Fibroblast of lung (primary cell): Measurements from ENCODE around the gene GXYLT1. TPM values are rescaled to one million over a fixed set of nuclear protein-coding genes. Genes with fewer than 3 reads are reported as not detected.
"Not testable (repeated sequence)": the region's sequence is repeated elsewhere in the genome, so short reads cannot be mapped to it uniquely, and the experiment has no call there.

Source experiments
- DNase-seq, 2 donors: peaks; one replicate each; pipeline versions ENCODE4 v3.0.0 to v3.0.0-alpha.2; 2010; ENCODE audit warnings: low read depth in 2 of 2
- H2AFZ ChIP-seq: 2 replicates; pipeline ENCODE4 v1.5.1; 2012; ENCODE audit warnings: low read length, control low read depth, inconsistent platforms
- H3K27ac ChIP-seq: 2 replicates; pipeline ENCODE4 v1.5.1; 2011; ENCODE audit warnings: low read length, control low read depth; ENCODE audit not compliant: insufficient read depth
- H3K27me3 ChIP-seq: 2 replicates; pipeline ENCODE4 v1.5.1; 2011; ENCODE audit warnings: mild to moderate bottlenecking, low read length; ENCODE audit not compliant: control insufficient read depth, insufficient read depth
- H3K36me3 ChIP-seq: 2 replicates; pipeline ENCODE4 v1.5.1; 2011; ENCODE audit warnings: low read length; ENCODE audit not compliant: control insufficient read depth, insufficient read depth
- H3K4me1 ChIP-seq: 2 replicates; pipeline ENCODE4 v1.5.1; 2011; ENCODE audit warnings: low read length; ENCODE audit not compliant: control insufficient read depth, insufficient read depth; ENCODE audit errors: extremely low read depth
- H3K4me2 ChIP-seq: 2 replicates; pipeline ENCODE4 v1.5.1; 2011; ENCODE audit warnings: low read length, control low read depth; ENCODE audit not compliant: insufficient read depth; ENCODE audit errors: extremely low read depth
- H3K4me3 ChIP-seq, 4 experiments: fragments of 200-600 bp in 1 of 4; sonication (generic) in 1 of 4; replicated peaks in 1 of 4; 2 replicates each; pipeline ENCODE4 v1.5.1; 2011 to 2016; ENCODE audit warnings: low read length in 4 of 4, low read depth in 3 of 4, mild to moderate bottlenecking in 3 of 4, control low read depth in 2 of 4, inconsistent platforms in 1 of 4, mixed read lengths in 1 of 4; ENCODE audit not compliant: insufficient read depth in 1 of 4; ENCODE audit errors: control extremely low read depth in 1 of 4
- H3K79me2 ChIP-seq: 2 replicates; pipeline ENCODE4 v1.5.1; 2012; ENCODE audit warnings: mild to moderate bottlenecking, low read length, inconsistent platforms; ENCODE audit not compliant: control insufficient read depth, insufficient read depth
- H3K9ac ChIP-seq: 2 replicates; pipeline ENCODE4 v1.5.1; 2011; ENCODE audit warnings: mild to moderate bottlenecking, low read length, control low read depth; ENCODE audit not compliant: insufficient read depth
- H3K9me3 ChIP-seq: 2 replicates; pipeline ENCODE4 v1.5.1; 2012; ENCODE audit warnings: low read depth, low read length; ENCODE audit not compliant: control insufficient read depth, insufficient read depth
- H4K20me1 ChIP-seq: 2 replicates; pipeline ENCODE4 v1.5.1; 2011; ENCODE audit warnings: low read length; ENCODE audit not compliant: control insufficient read depth, insufficient read depth; ENCODE audit errors: extremely low read depth
- CTCF ChIP-seq, 2 donors: IDR thresholded peaks in 1 of 2; conservative IDR thresholded peaks in 1 of 2; 1 replicate in 1 of 2; 2 replicates in 1 of 2; pipeline ENCODE4 v1.5.1; 2011 to 2012; ENCODE audit warnings: low read length in 2 of 2, control low read depth in 1 of 2, inconsistent platforms in 1 of 2, low read depth in 1 of 2, mild to moderate bottlenecking in 1 of 2
- EZH2 ChIP-seq: IDR thresholded peaks from 2 replicates; pipeline ENCODE4 v1.5.1; 2012; ENCODE audit warnings: low read length, control low read depth, mild to moderate bottlenecking; ENCODE audit errors: missing control alignments
- polyA plus RNA-seq, 2 donors: library from polyadenylated mRNA; depleted of rRNA in 1 of 2; stranded (reverse) in 1 of 2; unstranded in 1 of 2; fragments of >200 nt; gene quantifications; 2 replicates each; pipeline ENCODE4 v1.2.1, GENCODE V29; 2011 to 2012; ENCODE audit warnings: missing spikeins in 1 of 2
- total RNA-seq: library from RNA; depleted of rRNA; stranded (reverse); fragments of >200 nt; gene quantifications from 2 replicates; pipeline ENCODE4 v1.2.1, GENCODE V29; 2014

GXYLT1 gene
- total and polyA plus RNA-seq, 2 donors (not counting 1 experiment from before 2014, with no cell fraction given), result 10.7 to 14.8 TPM

- no peaks in the 10 kb centered on the region for H3K27me3 ChIP-seq
Observed at GRCh38 chr12:42190376-42190775, 45.7 kb upstream of the GXYLT1 start.

GRCh38 chr12:42188275-42188674 is 43.6 kb upstream of the GXYLT1 start:
- H2AFZ ChIP-seq, H4K20me1 ChIP-seq, H3K36me3 ChIP-seq, H3K27ac ChIP-seq, H3K4me3 ChIP-seq, H3K4me1 ChIP-seq, DNase-seq, H3K79me2 ChIP-seq, H3K9ac ChIP-seq, H3K9me3 ChIP-seq, H3K27me3 ChIP-seq, H3K4me2 ChIP-seq: not testable (repeated sequence)

More at GRCh38 chr12:42190376-42190775, 45.7 kb upstream of the GXYLT1 start:
- DNase-seq, result no peak
- Histone ChIP-seq H3K4me2 (no peak overlapping the region), H4K20me1 (no peaks in the 10 kb centered on the region), H3K79me2 (no peaks in the 10 kb centered on the region), H3K9ac (no peak overlapping the region), H2AFZ (no peak overlapping the region), H3K36me3 (no peaks in the 10 kb centered on the region), H3K4me3 (no peak overlapping the region), H3K9me3 (no peaks in the 10 kb centered on the region), H3K27ac (no peak overlapping the region), H3K4me1 (no peaks in the 10 kb centered on the region)
- TF ChIP-seq EZH2 (no peak), CTCF (conservative IDR thresholded peaks at IDR 0.05 in 1 of 2, IDR thresholded peaks at IDR 0.05 in 1 of 2; ENCODE audit: low read depth in 1 of 2, low read length in 2 of 2) (no peak)

- Histone ChIP-seq H2AFZ (no peak overlapping the region), H3K4me1 (no peaks in the 10 kb centered on the region), H3K4me3 (no peak overlapping the region), H3K9me3 (no peaks in the 10 kb centered on the region), H4K20me1 (no peaks in the 10 kb centered on the region), H3K36me3 (no peaks in the 10 kb centered on the region), H3K79me2 (no peaks in the 10 kb centered on the region), H3K9ac (no peak overlapping the region), H3K4me2 (no peak overlapping the region), H3K27ac (no peak overlapping the region), H3K27me3 (no peaks in the 10 kb centered on the region)
- no peak for TF ChIP-seq EZH2
- TF ChIP-seq CTCF (conservative IDR thresholded peaks at IDR 0.05 in 1 of 2, IDR thresholded peaks at IDR 0.05 in 1 of 2; ENCODE audit: low read depth in 1 of 2, low read length in 2 of 2), result no peak
- no peak for DNase-seq
Observed at GRCh38 chr12:42187799-42188198, 43.1 kb upstream of the GXYLT1 start.
